HG02981 (cell line): Measurements from ENCODE around the gene GKN2.

Source experiments
- ATAC-seq: cut with Tn5 transposase; IDR thresholded peaks from one replicate; pipeline ENCODE4 v1.9.1; 2021; ENCODE audit warnings: mild to moderate bottlenecking, moderate library complexity; ENCODE audit not compliant: unreplicated experiment

GKN2 gene

GRCh38 chr2:68925295-68925896 lies 27.3 kb downstream of the GKN2 start:
- ATAC-seq, result no peak

DNA sequence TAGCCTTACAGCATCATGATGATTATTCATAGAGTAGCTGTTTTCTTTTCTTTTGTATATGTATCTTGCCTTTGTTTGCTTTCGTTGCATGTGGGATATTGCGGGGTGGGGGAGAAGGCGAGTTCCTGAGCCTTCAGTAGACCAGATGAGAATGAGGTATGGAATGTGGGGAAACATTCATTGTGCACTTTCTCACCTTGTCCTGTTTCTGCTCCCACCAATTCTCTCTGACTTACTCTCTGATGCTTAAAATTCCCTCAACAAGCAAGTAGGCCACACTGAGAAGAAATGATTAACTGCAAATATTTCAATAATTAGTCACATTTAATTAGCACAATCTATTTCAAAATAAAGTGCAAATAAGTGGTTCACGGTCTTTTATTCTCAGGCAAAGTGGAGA lies 31.0 kb downstream of the GKN2 start:
- no peak for ATAC-seq

DNA sequence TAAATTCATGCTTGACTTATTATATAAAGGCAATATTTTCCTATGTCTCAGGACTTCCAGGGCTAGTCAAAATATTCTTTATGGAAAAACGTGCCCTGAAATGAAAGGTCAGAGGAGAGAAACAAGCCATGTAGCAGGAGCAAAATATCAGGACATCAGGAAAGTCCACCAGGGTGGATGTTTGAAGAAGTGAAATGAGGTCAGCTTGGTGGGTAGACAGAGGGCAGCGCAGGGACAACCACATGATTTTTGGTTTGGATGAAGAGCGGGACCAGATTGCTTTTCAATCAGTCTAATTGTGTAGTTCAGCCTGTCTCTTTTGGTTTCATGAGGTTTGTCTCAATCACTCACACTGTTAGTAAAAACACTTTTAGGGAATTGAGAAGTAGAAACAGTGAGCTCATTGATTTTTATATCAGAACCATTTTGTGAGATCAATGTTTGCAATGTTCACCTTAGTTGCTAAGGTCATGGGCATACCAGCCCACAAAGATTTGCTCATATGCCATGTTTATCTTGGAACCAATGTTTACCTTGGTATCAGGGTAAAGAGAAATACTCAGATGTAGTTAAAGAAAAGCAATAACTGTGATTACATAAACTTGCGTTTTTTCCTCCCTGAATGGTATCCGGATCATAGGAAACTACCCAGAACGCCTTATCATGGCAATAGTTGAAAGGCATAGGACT lies 32.1 kb downstream of the GKN2 start:
- ATAC-seq, result no peak

DNA sequence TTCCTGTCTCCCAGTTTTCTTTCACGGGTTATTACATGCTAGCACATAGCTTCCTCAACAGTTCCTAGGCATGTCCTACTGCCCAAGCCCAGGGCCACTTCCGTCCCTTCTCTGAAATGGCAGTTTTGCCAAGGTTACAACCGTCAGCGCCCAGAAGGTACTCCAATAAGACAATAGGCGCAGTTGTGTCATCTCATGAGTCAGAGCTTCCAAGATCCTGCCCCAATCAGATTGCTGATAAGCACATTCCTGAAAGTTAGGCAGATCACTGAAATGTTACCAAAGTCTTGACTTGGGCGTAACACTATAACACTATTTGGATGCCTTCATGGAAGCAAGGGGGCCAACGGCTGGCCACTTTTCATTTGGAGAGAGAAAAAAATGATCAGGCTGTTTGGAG lies 34.2 kb downstream of the GKN2 start:
- no peak for ATAC-seq

GRCh38 chr2:68917034-68917718 lies 35.5 kb downstream of the GKN2 start:
- ATAC-seq, result no peak

DNA sequence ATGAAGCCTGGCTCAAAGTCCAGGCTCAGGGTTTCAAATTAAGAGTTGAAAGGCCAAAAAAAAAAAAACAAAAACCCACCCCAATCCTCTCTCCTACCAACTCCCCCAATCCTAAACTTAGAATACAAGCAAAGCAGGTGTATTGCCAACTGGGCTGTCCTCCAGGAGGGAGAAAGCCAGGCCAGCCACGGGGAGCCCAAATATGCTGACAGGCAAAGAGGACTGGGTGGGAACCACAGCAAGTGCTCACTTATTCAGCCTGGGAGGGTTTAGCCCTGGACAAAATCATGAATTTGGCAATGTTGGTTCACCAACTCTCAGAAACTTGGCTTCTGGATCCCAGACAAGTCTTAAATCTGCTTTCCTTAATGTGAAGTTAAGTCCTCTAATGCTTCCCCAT lies 36.5 kb downstream of the GKN2 start:
- no peak for ATAC-seq

GRCh38 chr2:68915393-68915792 lies 37.3 kb downstream of the GKN2 start:
- ATAC-seq, result no peak

- ATAC-seq, result no peak
Measured at GRCh38 chr2:68913359-68913758, 39.3 kb downstream of the GKN2 start.

DNA sequence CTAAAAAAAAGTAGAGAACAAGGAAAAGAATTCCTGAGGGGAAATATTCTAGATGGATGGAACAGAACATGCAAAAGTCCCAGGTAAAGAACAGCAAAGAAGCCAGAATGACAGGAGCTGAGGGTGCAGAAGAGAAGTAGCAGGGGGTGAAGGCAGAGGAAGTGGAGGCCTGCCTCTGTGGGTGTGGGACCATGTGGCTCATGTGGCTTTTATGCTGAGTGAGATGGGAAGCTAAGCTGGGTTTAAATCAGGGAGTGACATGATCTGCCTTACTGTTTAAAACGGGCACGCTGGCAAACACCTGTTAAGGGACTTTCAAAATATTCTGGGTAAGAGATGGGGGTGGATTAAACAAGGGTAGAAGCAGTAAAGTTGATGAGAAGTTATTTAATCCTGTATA lies 40.0 kb downstream of the GKN2 start:
- ATAC-seq, result no peak

- no peak for ATAC-seq
Measured at GRCh38 chr2:68912111-68912510, 40.6 kb downstream of the GKN2 start.

DNA sequence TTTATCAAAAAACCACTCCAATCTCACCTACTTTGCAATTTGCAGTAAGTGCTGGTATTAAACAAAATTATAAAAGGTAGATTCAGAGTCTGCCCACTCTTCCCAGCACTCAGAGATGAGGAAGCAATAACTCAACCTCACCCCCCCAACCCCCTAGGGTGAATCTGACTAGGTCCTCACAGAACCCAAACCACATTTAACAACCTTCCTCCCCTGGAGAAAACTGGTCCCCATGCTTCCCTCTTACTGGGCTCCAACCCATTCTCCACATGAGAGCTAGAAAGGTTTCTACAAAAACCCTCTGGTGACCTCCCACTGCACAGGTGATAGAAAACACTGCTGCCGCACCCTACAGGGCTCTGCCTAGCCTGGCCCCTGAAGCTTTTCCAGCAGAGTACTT lies 41.0 kb downstream of the GKN2 start:
- no peak for ATAC-seq

DNA sequence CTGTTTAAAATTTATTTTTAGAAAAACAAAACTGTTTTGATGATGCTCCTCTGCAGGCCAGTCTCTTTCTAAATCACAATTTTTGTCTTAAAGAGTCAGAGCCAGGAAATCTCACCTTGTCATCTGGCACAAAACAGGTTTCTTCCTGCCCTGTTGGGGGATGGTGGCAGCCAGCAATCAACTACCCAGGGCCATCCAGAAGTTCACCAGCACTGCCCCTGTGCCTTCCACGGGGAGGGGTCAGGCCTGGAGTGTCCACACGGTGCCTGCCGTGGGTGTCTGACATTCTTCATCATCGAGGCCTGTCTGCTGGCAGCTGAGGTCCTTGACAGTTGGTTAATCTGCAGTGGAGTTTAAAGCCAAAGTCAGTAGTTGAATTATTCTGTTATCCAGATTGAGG lies 41.4 kb downstream of the GKN2 start:
- no peak for ATAC-seq

- no peak for ATAC-seq
Measured at GRCh38 chr2:68909793-68910674, 42.7 kb downstream of the GKN2 start.

DNA sequence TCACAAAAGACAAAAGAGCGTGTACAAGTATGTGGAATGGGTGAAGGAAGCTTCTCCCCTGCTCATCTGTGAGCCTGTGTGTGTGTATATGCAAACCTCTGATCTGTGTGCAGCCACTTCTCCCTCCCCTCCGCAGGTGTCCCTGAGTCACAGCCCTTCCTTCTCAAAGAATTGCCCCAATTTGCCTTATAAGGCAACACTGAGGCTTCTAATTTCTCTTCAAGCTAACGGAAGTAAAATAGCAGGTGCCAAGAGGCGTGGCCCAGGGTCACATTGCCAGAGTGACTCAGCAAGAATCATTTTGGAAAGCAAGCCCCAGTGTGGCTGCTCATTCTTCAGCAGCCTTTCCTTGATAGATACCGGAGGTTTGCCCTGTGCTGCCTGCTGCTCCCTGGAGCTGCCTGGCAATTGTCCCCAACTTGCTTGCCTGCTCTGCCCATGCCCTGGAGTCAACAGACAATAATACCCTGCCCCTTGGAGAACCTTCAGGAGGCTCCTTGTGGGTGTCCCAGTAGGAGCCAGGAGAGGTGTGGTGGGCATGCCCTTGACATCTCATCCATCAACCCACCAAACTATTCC lies 44.2 kb downstream of the GKN2 start:
- peak; percentile 96 for ATAC-seq

GRCh38 chr2:68907920-68908253 lies 44.8 kb downstream of the GKN2 start:
- peak; percentile 26 for ATAC-seq

- ATAC-seq, result no peak
Measured at GRCh38 chr2:68907232-68907919, 45.3 kb downstream of the GKN2 start.

DNA sequence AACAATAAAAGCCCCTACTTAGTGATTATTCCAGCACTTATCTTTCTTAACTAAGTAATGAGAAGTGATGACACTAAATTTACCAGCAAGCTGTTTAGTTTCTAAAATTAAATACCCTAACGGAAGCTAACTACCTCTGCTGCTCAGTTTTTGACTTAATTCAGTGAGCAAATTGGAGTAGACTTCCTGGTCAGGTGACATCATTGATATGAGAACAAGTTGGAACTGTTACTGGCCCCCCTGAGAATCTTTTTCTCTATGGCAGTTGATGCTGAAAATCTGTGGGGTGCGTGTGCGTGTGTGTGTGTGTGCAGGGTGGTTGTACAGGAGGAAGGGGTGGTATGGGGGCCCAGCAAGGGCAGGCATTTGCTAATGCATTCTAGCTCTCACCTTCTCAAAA lies 46.0 kb downstream of the GKN2 start:
- ATAC-seq, result no peak

DNA sequence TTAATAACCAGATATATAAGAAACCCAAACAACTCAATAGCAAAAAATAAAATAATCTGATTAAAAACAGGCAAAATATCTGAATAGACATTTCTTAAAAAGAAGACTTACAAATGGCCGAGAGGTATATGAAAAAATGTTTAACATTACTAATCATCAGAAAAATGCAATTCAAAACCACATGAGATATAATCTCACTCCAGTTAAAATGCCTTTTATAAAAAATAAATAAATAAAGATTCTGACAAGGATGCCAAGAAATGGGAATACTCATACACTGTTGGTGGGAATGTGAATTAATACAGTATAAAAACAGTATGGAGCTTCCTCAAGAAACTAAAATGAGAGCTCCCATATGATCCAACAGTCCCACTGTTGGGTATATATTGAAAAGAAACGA lies 47.6 kb downstream of the GKN2 start:
- ATAC-seq, result no peak

DNA sequence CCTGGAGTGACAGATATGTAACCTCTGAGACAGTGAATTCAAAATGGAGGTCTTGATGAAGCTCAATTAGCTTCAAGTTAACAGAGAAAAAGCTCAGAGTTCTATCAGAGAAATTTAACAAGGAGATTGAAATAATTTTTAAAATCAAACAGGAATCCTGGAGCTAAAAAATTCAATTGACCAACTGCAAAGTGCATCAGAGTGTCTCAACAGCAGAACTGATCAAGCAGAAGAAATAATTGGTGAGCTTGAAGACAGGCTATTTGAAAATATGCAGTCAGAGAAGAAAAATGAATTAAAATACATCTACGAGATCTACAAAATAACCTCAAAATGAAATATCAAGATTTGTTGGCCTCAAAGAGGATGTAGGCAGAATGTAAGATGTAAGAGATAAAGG lies 51.1 kb downstream of the GKN2 start:
- ATAC-seq, result no peak

DNA sequence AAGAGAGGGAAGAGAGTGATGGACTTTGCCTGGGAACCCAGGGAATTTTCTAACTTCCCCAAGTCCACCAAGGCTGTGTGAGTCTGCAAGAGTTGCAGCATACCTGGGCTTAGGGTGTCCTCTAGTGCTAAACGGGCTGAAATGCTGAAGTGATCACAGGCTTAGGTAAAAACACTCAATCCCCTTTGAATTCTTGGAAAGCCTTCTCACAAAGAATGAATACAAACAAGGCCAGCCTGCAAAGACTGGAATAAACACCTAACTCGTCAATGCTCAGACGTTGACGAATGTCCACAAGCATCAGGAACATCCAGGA lies 51.5 kb downstream of the GKN2 start:
- ATAC-seq, result no peak
